Astrocyte of the hippocampus (primary cell): ENCODE measurements around the gene NUMB.
A peak's percentile ranks its signal among the peaks of the same experiment; 100 is the strongest.

Source experiments
- DNase-seq: peaks from one replicate; pipeline ENCODE4 v3.0.0; 2011; ENCODE audit warnings: low read depth, low spot score

Gene NUMB

GRCh38 chr14:73458183-73458976 lies at the start of gene NUMB:
Gene NUMB (minus strand): TSS chr14:73458546. CDS start chr14:73355751, 102,795 bp downstream.
- peak; percentile 100 for DNase-seq

GRCh38 chr14:73503648-73504047 lies 45.3 kb upstream of the NUMB start:
- peak; percentile 71 for DNase-seq

GRCh38 chr14:73502017-73502619 lies 43.8 kb upstream of the NUMB start:
- peak; percentile 18 for DNase-seq

- no peak for DNase-seq
These were observed 42.0 kb upstream of the NUMB start for GRCh38 chr14:73500360-73500759.

GRCh38 chr14:73494593-73494992 lies 36.2 kb upstream of the NUMB start:
- DNase-seq, result no peak

GRCh38 chr14:73492670-73493069 lies 34.3 kb upstream of the NUMB start:
- no peak for DNase-seq

- no peak for DNase-seq
These were observed 33.8 kb upstream of the NUMB start for GRCh38 chr14:73492043-73492552.

GRCh38 chr14:73491256-73492042 lies 33.1 kb upstream of the NUMB start:
- peak; percentile 79 for DNase-seq

- DNase-seq, result no peak
These were observed 31.3 kb upstream of the NUMB start for GRCh38 chr14:73489481-73490175.

GRCh38 chr14:73478684-73479083 lies 20.3 kb upstream of the NUMB start:
- no peak for DNase-seq

GRCh38 chr14:73477618-73478266 lies 19.4 kb upstream of the NUMB start:
- DNase-seq, result no peak

GRCh38 chr14:73476451-73476931 lies 18.1 kb upstream of the NUMB start:
- DNase-seq, result no peak

- no peak for DNase-seq
These were observed 16.6 kb upstream of the NUMB start for GRCh38 chr14:73474952-73475351.

- DNase-seq, result peak; percentile 78
These were observed 14.1 kb upstream of the NUMB start for GRCh38 chr14:73472185-73473114.

GRCh38 chr14:73471582-73472184 lies 13.3 kb upstream of the NUMB start:
- no peak for DNase-seq

GRCh38 chr14:73468828-73469375 lies 10.6 kb upstream of the NUMB start:
- DNase-seq, result no peak

GRCh38 chr14:73467800-73468199 lies 9.5 kb upstream of the NUMB start:
- DNase-seq, result no peak

- no peak for DNase-seq
These were observed 9.0 kb upstream of the NUMB start for GRCh38 chr14:73467377-73467776.

GRCh38 chr14:73466861-73467260 lies 8.5 kb upstream of the NUMB start:
- no peak for DNase-seq
